Keratinocyte (primary cell): ENCODE data around the gene PLCXD1.

Source experiments
- EZH2 ChIP-seq: IDR thresholded peaks from one replicate; pipeline ENCODE4 v1.6.1; 2012; ENCODE audit warnings: inconsistent platforms, mild to moderate bottlenecking, low read length, moderate library complexity
- TF ChIP-seq, protein P1 (sequence below), 3 experiments: IDR thresholded peaks in 1 of 3; conservative IDR thresholded peaks in 1 of 3; optimal IDR thresholded peaks in 1 of 3; 2 replicates in 2 of 3; 3 replicates in 1 of 3; pipeline versions ENCODE3 to v1.5.1; 2011; ENCODE audit warnings: low read length in 3 of 3, mild to moderate bottlenecking in 3 of 3, moderate library complexity in 2 of 3, control low read depth in 1 of 3, inconsistent platforms in 1 of 3; ENCODE audit not compliant: insufficient read depth in 2 of 3; ENCODE audit errors: extremely low read depth in 1 of 3

DNA sequence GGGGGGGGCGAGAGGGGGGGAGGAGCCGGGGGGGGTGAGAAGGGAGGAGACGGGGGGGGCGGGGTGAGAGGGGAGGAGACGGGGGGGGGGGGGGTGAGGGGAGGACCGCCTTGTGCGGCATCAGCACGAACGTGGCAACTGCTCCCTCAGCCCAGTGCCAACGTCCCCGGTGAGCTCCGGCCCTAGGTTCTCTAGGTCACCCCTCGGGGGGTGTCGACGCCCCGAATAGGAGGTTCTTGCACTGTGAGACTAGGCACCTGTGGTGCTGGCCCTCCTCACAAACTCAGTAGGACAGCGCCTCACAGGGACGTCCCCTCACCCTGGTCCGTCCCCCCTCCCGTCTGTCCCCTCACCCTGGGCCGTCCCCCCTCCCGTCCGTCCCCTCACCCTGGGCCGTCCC lies 58.9 kb downstream of the PLCXD1 start:
- TF ChIP-seq, protein P1, sequence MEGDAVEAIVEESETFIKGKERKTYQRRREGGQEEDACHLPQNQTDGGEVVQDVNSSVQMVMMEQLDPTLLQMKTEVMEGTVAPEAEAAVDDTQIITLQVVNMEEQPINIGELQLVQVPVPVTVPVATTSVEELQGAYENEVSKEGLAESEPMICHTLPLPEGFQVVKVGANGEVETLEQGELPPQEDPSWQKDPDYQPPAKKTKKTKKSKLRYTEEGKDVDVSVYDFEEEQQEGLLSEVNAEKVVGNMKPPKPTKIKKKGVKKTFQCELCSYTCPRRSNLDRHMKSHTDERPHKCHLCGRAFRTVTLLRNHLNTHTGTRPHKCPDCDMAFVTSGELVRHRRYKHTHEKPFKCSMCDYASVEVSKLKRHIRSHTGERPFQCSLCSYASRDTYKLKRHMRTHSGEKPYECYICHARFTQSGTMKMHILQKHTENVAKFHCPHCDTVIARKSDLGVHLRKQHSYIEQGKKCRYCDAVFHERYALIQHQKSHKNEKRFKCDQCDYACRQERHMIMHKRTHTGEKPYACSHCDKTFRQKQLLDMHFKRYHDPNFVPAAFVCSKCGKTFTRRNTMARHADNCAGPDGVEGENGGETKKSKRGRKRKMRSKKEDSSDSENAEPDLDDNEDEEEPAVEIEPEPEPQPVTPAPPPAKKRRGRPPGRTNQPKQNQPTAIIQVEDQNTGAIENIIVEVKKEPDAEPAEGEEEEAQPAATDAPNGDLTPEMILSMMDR (optimal IDR thresholded peaks at IDR 0.05 in 1 of 3, IDR thresholded peaks at IDR 0.05 in 1 of 3, conservative IDR thresholded peaks at IDR 0.05 in 1 of 3; ENCODE audit: extremely low read depth in 1 of 3, insufficient read depth in 2 of 3, low read length in 3 of 3), result no peak
- TF ChIP-seq EZH2, result no peak
